Activated CD4-positive, alpha-beta T cell treated with anti-CD3 and anti-CD28 coated beads for 4 hours (primary cell): Measurements from ENCODE around the gene EHD2.
"Not testable (repeated sequence)": the region's sequence is repeated elsewhere in the genome, so short reads cannot be mapped to it uniquely, and the experiment has no call there.

ENCODE experiments used
- DNase-seq, 2 donors: peaks; one replicate each; pipeline ENCODE4 v3.0.0-alpha.2; 2020

The EHD2 gene, protein sequence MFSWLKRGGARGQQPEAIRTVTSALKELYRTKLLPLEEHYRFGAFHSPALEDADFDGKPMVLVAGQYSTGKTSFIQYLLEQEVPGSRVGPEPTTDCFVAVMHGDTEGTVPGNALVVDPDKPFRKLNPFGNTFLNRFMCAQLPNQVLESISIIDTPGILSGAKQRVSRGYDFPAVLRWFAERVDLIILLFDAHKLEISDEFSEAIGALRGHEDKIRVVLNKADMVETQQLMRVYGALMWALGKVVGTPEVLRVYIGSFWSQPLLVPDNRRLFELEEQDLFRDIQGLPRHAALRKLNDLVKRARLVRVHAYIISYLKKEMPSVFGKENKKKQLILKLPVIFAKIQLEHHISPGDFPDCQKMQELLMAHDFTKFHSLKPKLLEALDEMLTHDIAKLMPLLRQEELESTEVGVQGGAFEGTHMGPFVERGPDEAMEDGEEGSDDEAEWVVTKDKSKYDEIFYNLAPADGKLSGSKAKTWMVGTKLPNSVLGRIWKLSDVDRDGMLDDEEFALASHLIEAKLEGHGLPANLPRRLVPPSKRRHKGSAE

DNA sequence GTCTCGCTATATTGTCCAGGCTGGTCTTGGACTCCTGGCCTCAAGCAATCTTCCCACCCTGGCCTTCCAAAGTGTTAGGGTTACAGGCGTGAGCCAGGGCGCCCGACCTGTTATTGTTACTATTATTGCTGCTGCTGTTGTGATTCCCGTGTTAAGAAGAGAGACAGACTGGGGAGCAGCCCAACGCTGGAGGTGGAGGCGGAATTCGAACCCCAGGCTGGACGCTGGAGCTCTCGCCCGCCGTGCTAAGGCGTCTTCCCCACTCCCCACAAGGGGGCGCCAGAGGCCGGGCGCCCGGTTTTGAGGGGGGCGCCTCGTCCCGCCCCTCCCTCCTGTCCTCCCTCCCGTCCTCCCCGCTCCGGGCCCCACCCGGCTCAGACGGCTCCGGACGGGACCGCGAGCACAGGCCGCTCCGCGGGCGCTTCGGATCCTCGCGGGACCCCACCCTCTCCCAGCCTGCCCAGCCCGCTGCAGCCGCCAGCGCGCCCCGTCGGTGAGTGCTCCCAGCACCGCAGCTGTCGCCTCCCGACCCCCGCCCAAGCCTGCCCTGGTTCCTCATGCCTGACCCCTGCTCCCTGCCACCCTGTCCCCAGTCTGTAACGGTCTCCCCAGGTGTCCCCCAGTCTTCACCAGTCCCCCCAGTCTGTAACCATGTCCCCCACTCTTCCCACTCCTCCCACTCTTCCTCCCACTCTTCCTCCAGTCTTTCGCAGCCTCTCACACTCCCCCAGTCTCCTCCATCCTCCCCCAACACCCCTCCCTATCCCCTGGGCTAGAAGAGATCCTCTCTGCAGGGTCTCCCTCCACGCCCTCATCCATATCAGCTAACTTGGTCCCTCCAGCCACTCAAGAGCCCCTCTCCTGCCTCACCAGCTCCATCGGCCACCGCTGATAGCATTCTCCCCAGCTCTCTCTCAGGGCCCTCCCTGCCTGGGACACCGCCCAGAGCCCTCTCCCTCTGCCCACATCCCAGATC is at the start of gene EHD2:
TSS of gene EHD2 (plus strand) at position 377 of the 976 bp plus-strand sequence. CDS start 3,191 bp downstream, outside the sequence.
- peak; percentile 27 to 29 for DNase-seq

DNA sequence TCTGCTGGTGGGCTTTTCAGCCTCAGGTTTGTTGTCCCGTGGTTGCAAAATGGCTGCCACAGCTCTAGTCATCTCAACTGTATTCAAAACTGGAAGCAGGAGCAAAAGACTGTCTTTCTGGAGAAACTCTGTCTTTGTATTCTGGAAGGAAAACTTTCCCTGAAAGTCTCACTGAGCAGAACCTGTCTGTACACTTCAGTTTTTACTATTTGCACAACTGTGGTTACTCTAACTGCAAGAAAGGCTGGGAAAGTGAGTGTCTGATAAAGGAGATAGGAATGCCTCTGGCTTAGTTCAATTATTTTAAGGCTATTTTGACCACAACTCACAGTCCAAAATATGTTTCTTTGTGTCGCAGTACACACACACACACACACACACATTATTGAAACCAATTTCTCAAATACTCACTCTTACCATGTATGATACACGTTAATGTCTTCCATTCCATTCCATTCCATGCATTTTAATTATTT is 49.7 kb upstream of the EHD2 start:
- DNase-seq = no peak

DNA sequence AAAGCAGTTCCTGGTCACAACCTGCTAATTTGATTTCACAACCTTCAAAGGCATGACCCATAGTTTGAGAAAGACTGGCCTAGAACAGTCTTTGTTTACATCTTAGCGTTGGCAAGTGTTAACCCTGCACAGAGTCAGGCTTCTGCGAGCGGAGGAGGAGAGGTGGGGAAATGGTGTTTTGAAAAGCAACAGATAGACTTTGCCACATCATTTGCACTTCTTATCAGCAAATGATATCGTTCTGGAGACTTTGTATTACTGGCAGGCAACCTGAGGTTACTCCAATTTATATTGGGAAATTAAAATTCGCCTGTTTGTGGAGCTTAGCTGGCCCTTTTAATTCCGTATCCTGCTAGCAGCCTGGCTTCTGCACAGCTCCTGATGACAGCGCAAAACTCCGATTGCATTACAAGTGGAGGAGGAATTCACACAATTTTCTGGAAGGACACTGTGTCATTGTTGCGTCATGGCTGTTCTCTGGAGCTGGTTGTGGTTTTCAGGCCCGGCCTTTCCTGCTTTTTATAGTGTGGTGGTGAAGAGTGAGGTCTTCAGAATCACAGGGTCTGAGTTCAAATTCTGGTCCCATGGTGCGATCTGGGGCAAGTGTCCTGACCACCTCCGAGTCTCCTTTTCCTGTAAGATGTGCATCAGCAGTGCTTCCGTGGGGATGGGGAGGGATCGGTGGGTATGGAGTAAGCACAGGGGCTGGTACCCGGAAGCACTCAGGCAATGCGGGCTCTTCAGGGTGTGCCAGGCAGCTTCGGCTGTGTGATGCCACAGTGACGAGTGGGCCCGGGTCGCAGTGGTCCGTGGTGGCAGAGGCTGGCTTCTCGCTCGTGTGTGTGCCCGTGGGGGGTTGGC is 49.1 kb upstream of the EHD2 start:
- DNase-seq = no peak

DNA sequence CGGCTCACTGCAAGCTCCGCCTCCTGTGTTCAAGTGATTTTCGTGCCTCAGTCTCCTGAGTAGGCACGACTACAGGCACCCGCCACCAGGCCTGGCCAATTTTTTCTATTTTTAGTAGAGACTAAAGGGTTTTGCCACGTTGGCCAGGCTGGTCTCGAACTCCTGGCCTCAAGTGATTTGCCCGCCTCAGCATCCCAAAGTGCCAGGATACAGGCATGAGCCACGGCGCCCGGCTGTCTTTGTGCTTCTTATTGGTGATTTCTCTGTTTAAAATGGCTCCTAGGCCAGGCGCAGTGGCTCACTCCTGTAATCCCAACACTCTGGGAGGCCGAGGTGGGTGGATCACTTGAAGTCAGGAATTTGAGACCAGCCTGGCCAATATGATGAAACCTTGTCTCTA is 44.7 kb upstream of the EHD2 start:
- not testable (repeated sequence) for DNase-seq

DNA sequence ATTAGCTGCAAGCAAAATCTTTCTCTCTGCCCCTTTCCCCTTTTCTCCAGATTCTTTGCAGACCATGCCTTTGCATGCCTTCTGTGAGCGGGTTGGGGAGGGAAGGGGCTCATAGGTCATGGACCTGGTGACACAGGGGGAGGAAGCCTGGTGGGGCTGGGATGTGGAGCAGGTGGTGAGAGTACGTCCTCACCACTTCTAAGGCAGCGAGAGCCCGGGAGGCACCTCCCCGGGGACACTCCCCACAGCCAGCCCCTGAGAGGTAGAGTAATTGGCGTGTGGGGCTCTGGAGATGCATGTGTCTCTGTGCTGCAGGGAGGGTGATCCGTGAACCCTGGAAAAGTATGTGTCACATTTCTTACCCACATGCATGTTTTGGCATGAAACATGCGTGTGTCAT is 42.5 kb upstream of the EHD2 start:
- no peak for DNase-seq

DNA sequence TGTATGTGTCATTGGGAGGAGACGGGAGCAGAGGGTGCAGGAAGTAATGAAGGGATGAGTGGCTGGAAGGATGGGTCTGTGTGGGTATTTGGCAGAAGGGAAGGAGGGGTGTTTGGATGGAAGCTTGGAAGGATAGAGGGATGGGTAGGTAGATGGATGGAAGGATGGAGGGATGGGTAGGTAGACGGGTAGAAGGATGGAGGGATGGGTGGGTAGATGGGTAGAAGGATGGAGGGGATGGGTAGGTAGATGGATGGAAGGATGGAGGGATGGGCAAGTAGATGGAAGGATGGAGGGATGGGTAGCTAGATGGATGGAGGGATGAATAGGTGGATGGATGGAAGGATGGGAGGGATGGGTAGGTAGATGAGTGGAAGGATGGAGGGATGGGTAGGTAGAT is 41.7 kb upstream of the EHD2 start:
- DNase-seq = no peak

DNA sequence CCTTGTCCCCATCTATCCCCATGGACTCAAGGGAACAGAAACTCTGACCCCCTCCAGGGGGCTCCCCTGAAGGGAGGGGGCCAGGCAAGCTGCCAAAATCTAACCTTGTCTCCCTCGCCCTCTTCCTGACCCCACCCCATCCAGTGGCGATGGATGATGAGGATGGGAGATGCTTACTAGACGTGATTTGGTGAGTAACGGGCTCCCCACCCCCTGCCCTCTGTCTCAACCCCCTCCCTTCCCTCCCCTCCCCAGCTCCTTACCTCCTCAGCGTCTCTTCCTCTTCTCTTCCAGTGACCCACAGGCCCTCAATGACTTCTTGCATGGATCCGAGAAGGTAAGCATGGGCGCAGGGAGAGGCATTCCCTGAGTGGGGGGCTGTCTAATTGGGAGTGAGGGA is 39.8 kb upstream of the EHD2 start:
- no peak for DNase-seq

DNA sequence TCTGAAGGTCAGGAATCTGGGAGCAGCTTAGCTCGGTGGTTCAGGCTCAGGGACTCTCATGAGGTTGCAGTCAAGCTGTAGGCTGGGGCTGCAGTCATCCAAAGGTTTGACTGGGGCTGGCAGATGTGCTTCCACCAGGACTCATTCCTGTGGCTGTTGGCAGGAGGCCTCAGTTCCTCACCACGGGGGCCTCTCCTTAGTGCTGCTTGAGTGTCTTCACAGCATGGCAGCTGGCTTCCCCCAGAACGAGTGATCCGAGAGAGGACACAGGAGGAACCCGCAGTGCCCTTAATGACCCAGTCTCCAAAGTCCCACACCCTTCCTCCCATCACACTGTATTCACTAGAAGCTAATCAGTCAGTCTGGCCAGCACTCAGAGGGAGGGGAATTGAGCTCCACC is 38.7 kb upstream of the EHD2 start:
- no peak for DNase-seq

DNA sequence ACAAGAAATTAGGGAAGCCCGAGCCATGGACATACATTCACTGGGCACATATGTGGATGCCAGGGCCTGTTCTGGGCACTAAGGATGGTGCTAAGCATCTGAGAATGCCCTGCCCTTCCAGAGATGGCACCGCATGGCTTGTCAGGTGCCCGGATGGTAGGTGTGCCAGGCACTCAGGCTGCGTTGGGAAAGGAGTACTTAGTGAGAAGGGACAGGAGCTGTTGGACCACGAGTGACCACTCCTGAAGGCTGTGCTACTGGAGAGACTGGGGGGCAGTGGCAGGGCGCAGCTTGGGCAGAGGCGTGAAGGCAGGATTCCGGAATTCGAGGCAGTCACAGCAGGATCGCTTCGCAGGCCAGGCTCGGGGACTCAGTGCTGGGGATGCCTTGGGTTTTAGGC is 38.0 kb upstream of the EHD2 start:
- DNase-seq = no peak

DNA sequence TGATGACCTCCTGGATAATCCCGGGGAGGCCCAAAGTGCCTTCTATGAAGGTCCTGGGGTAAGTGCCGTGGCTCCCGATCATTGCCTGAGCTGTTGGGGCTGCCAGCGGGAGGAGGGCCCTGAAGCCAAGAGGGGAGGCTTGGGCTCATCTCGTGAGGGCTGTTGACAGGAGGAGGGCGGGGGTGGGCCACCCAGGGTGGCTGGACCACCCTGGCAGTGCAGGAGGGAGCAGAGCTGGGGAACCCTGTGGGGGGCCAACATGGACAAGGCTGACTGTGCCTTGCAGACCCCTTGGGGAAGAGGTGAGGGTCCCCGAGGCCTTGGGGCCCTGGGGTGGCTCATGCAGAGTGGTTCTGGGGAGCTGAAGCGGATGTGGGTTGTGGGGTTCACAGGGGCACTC is 37.4 kb upstream of the EHD2 start:
- no peak for DNase-seq

DNA sequence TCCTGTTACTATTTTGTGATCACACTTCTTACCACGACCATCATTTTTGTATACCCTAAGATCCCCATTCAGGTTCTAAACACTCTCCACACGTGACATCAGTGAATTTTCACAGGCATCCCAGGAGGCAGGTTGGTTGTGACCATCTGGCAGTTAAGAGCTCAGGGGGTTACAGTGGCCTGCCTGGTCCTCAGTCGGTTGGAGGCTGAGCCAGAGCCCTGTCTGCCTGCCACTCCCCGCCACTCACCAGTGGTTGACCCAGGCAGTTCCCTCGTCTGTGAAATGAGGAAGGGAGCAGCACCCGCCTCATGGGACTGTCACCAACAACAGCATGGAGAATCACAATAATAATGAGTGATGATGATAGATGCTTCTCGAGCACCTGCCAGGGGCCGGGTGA is 36.4 kb upstream of the EHD2 start:
- no peak for DNase-seq

DNA sequence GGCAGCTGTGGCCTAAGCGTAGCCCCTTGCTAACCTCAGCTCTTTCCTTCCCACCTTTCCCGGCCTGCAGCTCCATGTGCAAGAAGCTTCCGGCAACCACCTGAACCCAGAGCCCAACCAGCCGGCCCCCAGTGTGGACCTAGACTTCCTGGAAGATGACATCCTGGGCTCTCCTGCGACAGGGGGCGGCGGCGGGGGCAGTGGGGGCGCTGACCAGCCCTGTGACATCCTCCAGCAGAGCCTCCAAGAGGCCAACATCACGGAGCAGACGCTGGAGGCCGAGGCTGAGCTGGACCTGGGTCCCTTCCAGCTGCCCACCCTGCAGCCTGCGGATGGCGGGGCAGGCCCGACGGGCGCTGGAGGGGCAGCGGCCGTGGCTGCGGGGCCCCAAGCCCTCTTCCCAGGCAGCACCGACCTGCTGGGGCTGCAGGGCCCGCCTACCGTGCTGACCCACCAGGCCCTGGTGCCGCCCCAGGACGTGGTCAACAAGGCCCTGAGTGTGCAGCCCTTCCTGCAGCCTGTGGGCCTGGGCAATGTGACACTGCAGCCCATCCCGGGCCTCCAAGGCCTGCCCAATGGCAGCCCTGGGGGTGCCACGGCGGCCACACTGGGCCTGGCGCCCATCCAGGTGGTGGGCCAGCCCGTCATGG is 33.8 kb upstream of the EHD2 start:
- DNase-seq = no peak

DNA sequence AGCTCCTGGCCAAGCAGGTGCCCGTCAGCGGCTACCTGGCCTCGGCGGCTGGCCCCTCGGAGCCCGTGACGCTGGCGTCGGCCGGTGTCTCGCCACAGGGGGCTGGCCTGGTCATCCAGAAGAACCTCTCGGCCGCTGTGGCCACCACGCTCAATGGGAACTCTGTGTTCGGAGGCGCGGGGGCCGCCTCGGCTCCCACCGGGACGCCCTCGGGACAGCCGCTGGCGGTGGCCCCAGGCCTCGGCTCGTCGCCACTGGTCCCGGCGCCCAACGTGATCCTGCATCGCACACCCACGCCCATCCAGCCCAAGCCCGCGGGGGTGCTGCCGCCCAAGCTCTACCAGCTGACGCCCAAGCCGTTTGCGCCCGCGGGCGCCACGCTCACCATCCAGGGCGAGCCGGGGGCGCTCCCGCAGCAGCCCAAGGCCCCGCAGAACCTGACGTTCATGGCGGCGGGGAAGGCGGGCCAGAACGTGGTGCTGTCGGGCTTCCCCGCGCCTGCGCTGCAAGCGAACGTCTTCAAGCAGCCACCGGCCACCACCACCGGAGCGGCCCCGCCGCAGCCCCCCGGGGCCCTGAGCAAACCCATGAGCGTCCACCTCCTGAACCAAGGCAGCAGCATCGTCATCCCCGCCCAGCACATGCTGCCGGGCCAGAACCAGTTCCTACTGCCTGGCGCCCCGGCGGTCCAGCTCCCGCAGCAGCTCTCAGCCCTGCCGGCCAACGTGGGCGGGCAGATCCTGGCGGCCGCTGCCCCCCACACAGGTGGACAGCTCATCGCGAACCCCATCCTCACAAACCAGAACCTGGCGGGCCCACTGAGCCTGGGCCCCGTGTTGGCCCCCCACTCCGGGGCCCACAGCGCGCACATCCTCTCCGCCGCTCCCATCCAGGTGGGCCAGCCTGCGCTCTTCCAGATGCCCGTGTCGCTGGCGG is 33.0 kb upstream of the EHD2 start:
- no peak for DNase-seq

DNA sequence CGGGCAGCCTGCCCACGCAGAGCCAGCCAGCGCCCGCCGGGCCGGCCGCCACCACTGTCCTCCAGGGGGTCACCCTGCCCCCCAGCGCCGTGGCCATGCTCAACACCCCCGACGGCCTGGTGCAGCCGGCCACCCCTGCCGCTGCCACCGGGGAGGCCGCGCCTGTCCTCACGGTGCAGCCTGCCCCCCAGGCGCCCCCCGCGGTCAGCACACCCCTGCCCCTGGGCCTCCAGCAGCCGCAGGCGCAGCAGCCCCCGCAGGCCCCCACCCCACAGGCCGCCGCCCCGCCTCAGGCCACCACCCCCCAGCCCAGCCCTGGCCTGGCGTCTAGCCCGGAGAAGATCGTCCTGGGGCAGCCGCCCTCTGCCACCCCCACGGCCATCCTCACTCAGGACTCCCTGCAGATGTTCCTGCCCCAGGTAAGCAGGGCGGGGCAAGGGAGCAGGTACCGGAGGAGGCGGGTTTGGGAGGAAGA is 32.3 kb upstream of the EHD2 start:
- no peak for DNase-seq

DNA sequence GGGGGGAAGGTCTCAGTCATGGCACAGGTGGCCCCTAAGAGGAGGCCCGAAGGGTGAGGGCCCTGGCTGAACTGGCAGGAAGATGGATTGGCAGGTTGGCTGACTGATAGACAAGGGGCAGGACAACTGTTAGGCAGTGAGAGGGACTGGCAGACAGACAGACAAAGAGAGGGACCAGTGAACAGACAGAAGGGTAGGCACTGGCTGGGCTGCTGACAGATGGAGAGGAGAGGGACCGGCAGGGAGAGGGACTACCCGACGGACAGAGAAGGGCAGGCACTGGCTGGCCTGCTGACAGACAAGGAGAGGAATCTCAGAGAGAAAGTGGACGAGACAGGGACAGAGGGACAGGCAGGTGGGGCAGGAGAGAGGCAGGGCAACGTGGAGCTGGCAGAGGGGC is 31.8 kb upstream of the EHD2 start:
- no peak for DNase-seq

DNA sequence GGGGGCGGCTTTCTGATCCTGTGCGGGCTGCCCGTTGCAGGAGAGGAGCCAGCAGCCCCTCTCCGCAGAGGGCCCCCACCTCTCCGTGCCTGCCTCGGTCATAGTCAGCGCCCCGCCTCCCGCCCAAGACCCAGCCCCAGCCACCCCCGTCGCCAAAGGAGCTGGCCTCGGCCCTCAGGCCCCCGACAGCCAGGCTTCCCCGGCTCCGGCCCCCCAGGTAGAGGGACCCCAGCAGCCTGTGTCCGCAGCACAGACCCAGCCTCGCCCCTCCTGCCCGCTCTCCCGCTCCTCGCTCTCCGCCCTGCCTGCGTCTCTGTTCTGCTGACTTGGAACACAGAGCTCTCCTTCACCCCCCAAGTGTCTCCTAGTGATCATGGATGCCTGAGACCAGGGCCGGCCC is 31.3 kb upstream of the EHD2 start:
- DNase-seq = no peak

DNA sequence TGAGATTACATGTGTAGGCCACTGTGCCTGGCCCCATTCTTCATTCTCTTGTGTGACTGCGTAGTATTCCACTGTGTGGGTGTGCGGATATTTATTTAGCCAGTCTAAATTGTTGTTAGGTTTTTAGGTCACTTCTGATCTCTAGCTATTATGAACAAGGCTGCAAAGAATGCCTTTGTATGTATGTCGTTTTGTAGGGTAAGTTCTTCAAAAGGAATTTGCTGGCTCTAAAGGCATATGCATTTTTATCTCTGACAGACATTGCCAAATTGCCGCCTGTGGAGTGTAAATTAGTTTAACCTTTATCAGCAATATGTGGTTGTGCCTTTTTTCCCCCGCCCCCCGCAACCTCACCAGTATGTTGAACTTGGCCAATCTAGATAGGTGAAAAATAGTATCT is 30.3 kb upstream of the EHD2 start:
- DNase-seq = no peak

DNA sequence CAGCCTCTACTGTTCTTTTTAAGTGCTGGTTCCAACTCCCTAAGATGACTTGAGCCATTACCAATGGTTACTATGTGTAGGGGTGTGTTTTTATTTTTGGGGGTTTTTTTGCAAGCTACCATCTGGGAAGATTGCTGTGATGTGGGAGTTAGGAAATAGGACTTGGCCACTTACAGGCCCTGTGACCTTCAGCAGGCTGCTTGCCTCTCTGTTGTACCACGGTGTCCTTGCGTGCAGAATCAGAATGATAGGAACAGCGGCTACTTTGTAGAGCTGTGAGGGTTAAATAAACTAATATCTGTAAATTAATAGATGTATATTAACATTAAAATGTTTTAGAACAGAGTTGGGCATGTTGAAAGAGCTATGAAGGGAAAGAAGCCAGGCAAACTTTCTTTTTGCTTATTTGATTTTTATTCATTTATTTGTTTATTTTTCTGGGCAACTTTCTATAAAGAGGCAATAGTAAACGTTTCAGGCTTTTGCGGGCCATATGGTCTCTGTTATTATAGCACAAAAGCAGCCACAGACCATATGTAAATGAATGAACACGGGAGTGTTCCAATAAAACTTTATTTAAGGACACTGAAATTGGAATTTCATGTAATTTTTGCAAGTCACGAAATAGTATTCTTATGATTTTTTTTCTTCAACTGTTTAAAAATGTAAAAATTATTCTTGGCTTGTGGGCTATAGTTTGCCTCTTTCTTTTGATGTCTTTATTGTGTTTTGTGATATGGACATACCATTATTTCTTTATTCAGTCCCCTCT is 26.4 kb upstream of the EHD2 start:
- DNase-seq = no peak

DNA sequence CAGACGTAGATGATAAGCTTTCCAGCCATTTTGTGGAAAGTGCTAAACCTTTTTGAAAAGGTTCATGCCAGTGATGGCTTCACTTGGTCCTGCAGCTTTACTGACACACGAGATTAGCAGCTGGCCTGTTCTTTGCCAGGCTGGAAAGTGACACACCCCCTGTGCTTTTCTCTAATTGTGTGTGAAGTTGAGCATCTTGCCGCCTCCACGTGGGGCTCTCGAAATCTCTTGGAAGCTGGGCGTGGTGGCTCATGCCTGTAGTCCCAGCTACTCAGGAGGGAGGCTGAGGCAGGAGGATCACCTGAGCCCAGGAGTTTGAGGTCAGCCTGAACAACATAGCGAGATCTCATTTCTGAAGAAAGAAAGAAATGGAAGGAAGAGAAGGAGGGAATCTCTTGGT is 25.3 kb upstream of the EHD2 start:
- DNase-seq = no peak

DNA sequence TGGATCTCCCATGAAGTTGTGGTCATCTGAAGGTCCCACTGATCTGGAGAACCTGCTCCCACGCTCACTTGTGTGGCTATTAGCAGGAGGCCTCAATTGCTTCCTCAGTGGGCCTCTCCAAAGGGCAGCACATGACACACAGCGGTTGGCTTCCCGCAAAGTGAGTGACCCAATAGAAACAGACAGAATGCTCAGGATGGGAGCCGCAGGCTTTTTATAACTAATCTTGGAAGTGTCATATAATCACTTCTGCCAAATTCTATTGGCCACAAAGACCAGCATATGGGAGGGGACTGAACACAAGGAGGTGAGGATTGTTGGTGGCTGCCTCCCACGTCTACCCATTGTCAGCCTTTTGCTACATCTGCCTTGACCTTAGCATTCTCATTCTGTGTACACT is 22.1 kb upstream of the EHD2 start:
- DNase-seq = no peak
